WTC11 (cell line): ENCODE data around the gene NCOA1. TPM values are rescaled to one million over a fixed set of nuclear protein-coding genes. Genes with fewer than 3 reads are reported as not detected.

Source experiments
- ATAC-seq: fragments of 200-7000 bp; cut with Tn5 transposase; 2 replicates; pipeline ENCODE4 v1.10.0; 2021; ENCODE audit warnings: mild to moderate bottlenecking, moderate library complexity
- CTCF ChIA-PET: fragments of 300-600 bp; sonication (Branson Sonifier 250); formaldehyde crosslinking; loops from one replicate; lab custom pipeline; 2021; ENCODE audit warnings: antibody characterized with exemption; lab: Charles Lee
- POLR2A ChIA-PET: fragments of 350-600 bp; sonication (Branson Sonifier 250); formaldehyde crosslinking; loops from one replicate; lab custom pipeline; 2021; ENCODE audit warnings: antibody characterized with exemption; lab: Charles Lee
- DNase-seq: peaks from one replicate; pipeline ENCODE4 v3.0.0; 2021; ENCODE audit warnings: low spot score
- H3K27ac Mint-ChIP-seq: 2 replicates; pipeline ENCODE4 v1.8.0; 2021; ENCODE audit warnings: mixed read lengths
- H3K27me3 Mint-ChIP-seq: 2 replicates; pipeline ENCODE4 v1.8.0; 2021; ENCODE audit warnings: low read depth, mild to moderate bottlenecking, moderate library complexity, mixed read lengths
- H3K36me3 Mint-ChIP-seq: 2 replicates; pipeline ENCODE4 v1.8.0; 2021; ENCODE audit warnings: mixed read lengths
- H3K4me1 Mint-ChIP-seq: 2 replicates; pipeline ENCODE4 v1.8.0; 2022; ENCODE audit warnings: mixed read lengths
- H3K4me3 Mint-ChIP-seq: 2 replicates; pipeline ENCODE4 v1.8.0; 2021; ENCODE audit warnings: mild to moderate bottlenecking, moderate library complexity, mixed read lengths
- H3K9me3 Mint-ChIP-seq: 2 replicates; pipeline ENCODE4 v1.8.0; 2021; ENCODE audit warnings: mixed read lengths
- AR ChIP-seq: fragments of 250-450 bp; sonication (Bioruptor Pico); IDR thresholded peaks from 2 replicates; pipeline ENCODE4 v1.9.0; 2021; ENCODE audit warnings: mild to moderate bottlenecking
- E2F4 ChIP-seq: sonication (generic); formaldehyde crosslinking; IDR thresholded peaks from 2 replicates; pipeline ENCODE4 v1.8.1; 2022; ENCODE audit warnings: low read depth, mild to moderate bottlenecking, moderate library complexity, missing genetic modification reagents, borderline replicate concordance
- ERG ChIP-seq: fragments of 250-450 bp; sonication (Bioruptor Pico); IDR thresholded peaks from 2 replicates; pipeline ENCODE4 v1.8.0; 2021; ENCODE audit warnings: mild to moderate bottlenecking
- FOXJ3 ChIP-seq: sonication (generic); formaldehyde crosslinking; IDR thresholded peaks from 2 replicates; pipeline ENCODE4 v1.9.0; 2021; ENCODE audit warnings: missing genetic modification reagents, mild to moderate bottlenecking, borderline replicate concordance
- GRHL2 ChIP-seq: fragments of 250-450 bp; sonication (Bioruptor Pico); IDR thresholded peaks from 2 replicates; pipeline ENCODE4 v1.8.0; 2022; ENCODE audit warnings: mild to moderate bottlenecking, moderate library complexity; ENCODE audit not compliant: insufficient replicate concordance, severe bottlenecking
- HMGXB4 ChIP-seq: sonication (generic); formaldehyde crosslinking; IDR thresholded peaks from 2 replicates; pipeline ENCODE4 v1.8.1; 2023; ENCODE audit warnings: mild to moderate bottlenecking, moderate library complexity, missing genetic modification reagents
- MAX ChIP-seq: sonication (generic); formaldehyde crosslinking; IDR thresholded peaks from 2 replicates; pipeline ENCODE4 v1.8.0; 2022; ENCODE audit warnings: mild to moderate bottlenecking, missing genetic modification reagents
- OVOL2 ChIP-seq: fragments of 250-450 bp; sonication (Bioruptor Pico); IDR thresholded peaks from 2 replicates; pipeline ENCODE4 v1.9.0; 2021; ENCODE audit warnings: mild to moderate bottlenecking, borderline replicate concordance
- PRRX2 ChIP-seq: fragments of 250-450 bp; sonication (Bioruptor Pico); IDR thresholded peaks from 2 replicates; pipeline ENCODE4 v1.8.0; 2021; ENCODE audit warnings: mild to moderate bottlenecking
- RORB ChIP-seq: fragments of 250-450 bp; sonication (Bioruptor Pico); IDR thresholded peaks from 2 replicates; pipeline ENCODE4 v1.9.0; 2021; ENCODE audit warnings: mild to moderate bottlenecking
- TEAD4 ChIP-seq: sonication (generic); formaldehyde crosslinking; IDR thresholded peaks from 2 replicates; pipeline ENCODE4 v1.8.0; 2022; ENCODE audit warnings: mild to moderate bottlenecking, missing genetic modification reagents
- USF2 ChIP-seq: sonication (generic); formaldehyde crosslinking; IDR thresholded peaks from 2 replicates; pipeline ENCODE4 v1.8.1; 2023; ENCODE audit warnings: mild to moderate bottlenecking, missing genetic modification reagents, moderate library complexity
- ZNF121 ChIP-seq: sonication (generic); formaldehyde crosslinking; IDR thresholded peaks from 2 replicates; pipeline ENCODE4 v1.8.0; 2023; ENCODE audit warnings: missing genetic modification reagents
- ZNF138 ChIP-seq: sonication (generic); formaldehyde crosslinking; conservative IDR thresholded peaks from 2 replicates; pipeline ENCODE4 v1.8.1; 2022; ENCODE audit warnings: mild to moderate bottlenecking, moderate library complexity, missing genetic modification reagents
- ZNF416 ChIP-seq: fragments of 250-450 bp; sonication (Bioruptor Pico); IDR thresholded peaks from 2 replicates; pipeline ENCODE4 v1.9.0; 2021; ENCODE audit warnings: mild to moderate bottlenecking, inconsistent platforms
- ZNF425 ChIP-seq: fragments of 250-450 bp; sonication (Bioruptor Pico); conservative IDR thresholded peaks from 2 replicates; pipeline ENCODE4 v1.9.0; 2021; ENCODE audit warnings: mild to moderate bottlenecking
- ZNF671 ChIP-seq: fragments of 250-450 bp; sonication (Bioruptor Pico); IDR thresholded peaks from 2 replicates; pipeline ENCODE4 v1.8.0; 2021; ENCODE audit warnings: mild to moderate bottlenecking
- total RNA-seq: library from RNA; stranded (reverse); gene quantifications from 3 replicates; pipeline ENCODE4 v1.2.3, GENCODE V29; 2021

The NCOA1 gene
- total RNA-seq, 1 experiment from 2014 or later: 16.9 TPM

- TF ChIP-seq ERG (CRISPR knock-in tag) (no peak), MAX (CRISPR knock-in tag) (no peak), ZNF671 (CRISPR knock-in tag) (no peak), TEAD4 (CRISPR knock-in tag) (no peak)
Observed at GRCh38 chr2:24493713-24494112, 2.7 kb downstream of the NCOA1 start (continued).

- no peak for TF ChIP-seq OVOL2
- no peak for TF ChIP-seq GRHL2 (CRISPR knock-in tag)
- no peak for TF ChIP-seq PRRX2 (CRISPR knock-in tag)
- TF ChIP-seq ZNF121: no peak
- no peak for TF ChIP-seq HMGXB4 (CRISPR knock-in tag)
- no peak for TF ChIP-seq USF2
- TF ChIP-seq AR (CRISPR knock-in tag): no peak
- no peak for TF ChIP-seq FOXJ3
- no peak for TF ChIP-seq E2F4 (CRISPR knock-in tag)
- TF ChIP-seq ZNF416 (CRISPR knock-in tag): no peak
- TF ChIP-seq ZNF425 (CRISPR knock-in tag): no peak
- no peak for TF ChIP-seq ERG (CRISPR knock-in tag)
- TF ChIP-seq ZNF138 (CRISPR knock-in tag): no peak
- no peak for TF ChIP-seq RORB
- no peaks in the 10 kb centered on the region for H3K9me3 Mint-ChIP-seq
- no peaks in the 10 kb centered on the region for H3K36me3 Mint-ChIP-seq
- H3K27me3 Mint-ChIP-seq: peaks cover 17% of the 10 kb centered on the region
- H3K4me3 Mint-ChIP-seq: no peak overlapping the region
- DNase-seq: no peak
- H3K4me1 Mint-ChIP-seq: peaks cover 41% of the 10 kb centered on the region
- POLR2A ChIA-PET: interaction anchor here (1.0 kb wide), 1 partner anchor 12 kb away, joined by 3 read pairs; no protein-coding TSS in a partner anchor
- CTCF ChIA-PET: interaction anchor here (1.6 kb wide), 1 partner anchor 48 kb away, joined by 3 read pairs; no protein-coding TSS in a partner anchor
- H3K27ac Mint-ChIP-seq: no peak overlapping the region
- ATAC-seq: no peak
Observed at GRCh38 chr2:24494410-24494809, 3.4 kb downstream of the NCOA1 start.
